H1 (cell line): Measurements from ENCODE around the gene CAMTA1. TPM values are rescaled to one million over a fixed set of nuclear protein-coding genes. Genes with fewer than 3 reads are reported as not detected.
A peak's percentile ranks its signal among the peaks of the same experiment; 100 is the strongest.

ENCODE experiments used
- CTCF ChIA-PET: fragments of 300-600 bp; sonication (Branson Sonifier 250); formaldehyde crosslinking; loops from one replicate; lab custom pipeline; 2021; ENCODE audit not compliant: partially characterized antibody; lab: Charles Lee
- POLR2A ChIA-PET: fragments of 300-600 bp; sonication (Branson Sonifier 250); formaldehyde crosslinking; loops from one replicate; lab custom pipeline; 2021; ENCODE audit warnings: inconsistent platforms; ENCODE audit not compliant: partially characterized antibody; lab: Charles Lee
- DNase-seq, 2 experiments: peaks; one replicate each; pipeline versions ENCODE4 v3.0.0 to v3.0.0-alpha.2; 2010 to 2022; ENCODE audit warnings: low spot score in 2 of 2, low read depth in 1 of 2, mixed read lengths in 1 of 2
- FAIRE-seq: peaks from 2 replicates; lab custom pipeline; 2011; peaks lifted over from hg19 to GRCh38; lab: Jason Lieb, UNC
- H2AFZ ChIP-seq: 2 replicates; pipeline ENCODE4 v1.8.1; 2012; ENCODE audit warnings: low read length, inconsistent platforms
- H2AK5ac ChIP-seq: 2 replicates; pipeline ENCODE4 v1.6.1; 2013; ENCODE audit warnings: low read depth, low read length
- H2BK120ac ChIP-seq: replicated peaks from 2 replicates; pipeline ENCODE3; 2013; ENCODE audit warnings: low read depth, low read length, inconsistent platforms
- H2BK12ac ChIP-seq: 2 replicates; pipeline ENCODE4 v1.6.1; 2013; ENCODE audit warnings: low read depth, low read length
- H2BK15ac ChIP-seq: 2 replicates; pipeline ENCODE4 v1.6.1; 2013; ENCODE audit warnings: low read length
- H2BK20ac ChIP-seq: 2 replicates; pipeline ENCODE4 v1.6.1; 2013; ENCODE audit warnings: low read length
- H2BK5ac ChIP-seq: 2 replicates; pipeline ENCODE4 v1.6.1; 2013; ENCODE audit warnings: low read depth, low read length
- H3K14ac ChIP-seq: 2 replicates; pipeline ENCODE4 v1.6.1; 2013; ENCODE audit warnings: inconsistent platforms; ENCODE audit not compliant: insufficient read length
- H3K18ac ChIP-seq: 2 replicates; pipeline ENCODE4 v1.6.1; 2013; ENCODE audit warnings: low read length; ENCODE audit errors: extremely low read depth
- H3K23ac ChIP-seq: 2 replicates; pipeline ENCODE4 v1.6.1; 2013; ENCODE audit warnings: inconsistent platforms; ENCODE audit not compliant: insufficient read length
- H3K23me2 ChIP-seq: 2 replicates; pipeline ENCODE4 v1.6.1; 2013; ENCODE audit warnings: low read depth, low read length
- H3K27ac ChIP-seq: 2 replicates; pipeline ENCODE4 v1.6.1; 2011; ENCODE audit warnings: low read depth, low read length, inconsistent platforms
- H3K27me3 ChIP-seq, 4 experiments: replicated peaks in 1 of 4; 1 replicate in 1 of 4; 2 replicates in 3 of 4; pipeline versions ENCODE4 v1.6.1 to v1.8.1; 2011 to 2013; ENCODE audit warnings: low read length in 3 of 4, mild to moderate bottlenecking in 3 of 4, inconsistent platforms in 2 of 4, mixed read lengths in 2 of 4, moderate library complexity in 1 of 4; ENCODE audit not compliant: control insufficient read depth in 3 of 4, insufficient read depth in 3 of 4; ENCODE audit errors: extremely low read depth in 1 of 4
- H3K36me3 ChIP-seq, 4 experiments: 2 replicates each; pipeline versions ENCODE4 v1.6.1 to v1.8.1; 2011 to 2013; ENCODE audit warnings: mild to moderate bottlenecking in 4 of 4, low read length in 3 of 4, moderate library complexity in 2 of 4, control low read depth in 1 of 4, inconsistent platforms in 1 of 4; ENCODE audit not compliant: insufficient read depth in 4 of 4, control insufficient read depth in 2 of 4
- H3K4ac ChIP-seq: replicated peaks from 2 replicates; pipeline ENCODE3; 2013; ENCODE audit warnings: low read length, low read depth, mixed read lengths, inconsistent platforms; ENCODE audit not compliant: insufficient read length
- H3K4me1 ChIP-seq, 4 experiments: replicated peaks in 1 of 4; 1 replicate in 1 of 4; 2 replicates in 3 of 4; pipeline versions ENCODE4 v1.6.1 to v1.8.1; 2011 to 2013; ENCODE audit warnings: low read length in 3 of 4, inconsistent platforms in 2 of 4, mixed read lengths in 1 of 4; ENCODE audit not compliant: insufficient read depth in 4 of 4, control insufficient read depth in 3 of 4
- H3K4me2 ChIP-seq, 2 experiments: 2 replicates each; pipeline versions ENCODE4 v1.6.1 to v1.8.1; 2011 to 2013; ENCODE audit warnings: low read depth in 2 of 2, low read length in 2 of 2, control low read depth in 1 of 2, inconsistent platforms in 1 of 2, mild to moderate bottlenecking in 1 of 2; ENCODE audit not compliant: insufficient read depth in 1 of 2
- H3K4me3 ChIP-seq, 4 experiments: fragments of 200-600, 300-600 bp in 1 of 4; sonication (generic), shearing (Covaris generic), sonication (Bioruptor Twin) in 1 of 4; 2 replicates each; pipeline versions ENCODE4 v1.5.1 to v1.8.1; 2011 to 2016; ENCODE audit warnings: low read length in 4 of 4, low read depth in 3 of 4, control low read depth in 2 of 4, inconsistent platforms in 2 of 4, mild to moderate bottlenecking in 2 of 4, mixed read lengths in 1 of 4, moderate library complexity in 1 of 4; ENCODE audit not compliant: insufficient read depth in 2 of 4; ENCODE audit errors: extremely low read depth in 1 of 4
- H3K56ac ChIP-seq: replicated peaks from 2 replicates; pipeline ENCODE3; 2013; ENCODE audit warnings: low read depth, mild to moderate bottlenecking, mixed read lengths, low read length, inconsistent platforms; ENCODE audit not compliant: insufficient read length
- H3K79me1 ChIP-seq: 2 replicates; pipeline ENCODE4 v1.6.1; 2013; ENCODE audit warnings: low read depth, low read length, control low read depth
- H3K79me2 ChIP-seq, 2 experiments: 2 replicates each; pipeline versions ENCODE4 v1.6.1 to v1.8.1; 2012 to 2013; ENCODE audit warnings: low read length in 2 of 2, mild to moderate bottlenecking in 2 of 2, inconsistent platforms in 1 of 2; ENCODE audit not compliant: insufficient read depth in 2 of 2, control insufficient read depth in 1 of 2
- H3K9ac ChIP-seq, 4 experiments: replicated peaks in 1 of 4; 1 replicate in 1 of 4; 2 replicates in 3 of 4; pipeline versions ENCODE4 v1.6.1 to v1.8.1; 2011 to 2013; ENCODE audit warnings: low read depth in 3 of 4, low read length in 3 of 4, control low read depth in 2 of 4, mild to moderate bottlenecking in 2 of 4, moderate library complexity in 2 of 4, inconsistent platforms in 1 of 4; ENCODE audit errors: extremely low read depth in 1 of 4
- H3K9me3 ChIP-seq, 2 experiments: 2 replicates each; pipeline versions ENCODE4 v1.6.1 to v1.8.1; 2012 to 2013; ENCODE audit warnings: mild to moderate bottlenecking in 2 of 2, moderate library complexity in 2 of 2, control low read depth in 1 of 2, inconsistent platforms in 1 of 2, low read depth in 1 of 2, low read length in 1 of 2, mixed read lengths in 1 of 2; ENCODE audit not compliant: insufficient read depth in 2 of 2
- H4K20me1 ChIP-seq, 2 experiments: replicated peaks in 1 of 2; 2 replicates each; pipeline versions ENCODE3 to v1.8.1; 2011 to 2013; ENCODE audit warnings: inconsistent platforms in 2 of 2, low read length in 2 of 2, mild to moderate bottlenecking in 1 of 2; ENCODE audit not compliant: insufficient read depth in 2 of 2, control insufficient read depth in 1 of 2
- H4K5ac ChIP-seq: 2 replicates; pipeline ENCODE4 v1.6.1; 2013; ENCODE audit warnings: low read length, low read depth, mixed read lengths, inconsistent platforms; ENCODE audit not compliant: insufficient read length
- H4K8ac ChIP-seq: 2 replicates; pipeline ENCODE4 v1.8.0; 2013; ENCODE audit warnings: mild to moderate bottlenecking, moderate library complexity, low read length, inconsistent platforms; ENCODE audit not compliant: insufficient read depth; ENCODE audit errors: extremely low read depth
- H4K91ac ChIP-seq: replicated peaks from 2 replicates; pipeline ENCODE3; 2013; ENCODE audit warnings: low read length, mixed read lengths, inconsistent platforms; ENCODE audit not compliant: insufficient read length
- ASH2L ChIP-seq: fragments of 200-600, 300-600 bp; sonication (generic); IDR thresholded peaks from one replicate; pipeline ENCODE4 v1.7.1; 2017; ENCODE audit warnings: low read length
- BRCA1 ChIP-seq: IDR thresholded peaks from 2 replicates; pipeline ENCODE4 v1.6.1; 2012; ENCODE audit warnings: low read depth, low read length, improper control_type of control experiment
- EZH2 ChIP-seq: fragments of 200-600 bp; sonication (generic); IDR thresholded peaks from 2 replicates; pipeline ENCODE4 v1.7.1; 2012; ENCODE audit warnings: low read depth, mild to moderate bottlenecking, moderate library complexity, low read length, inconsistent platforms; ENCODE audit not compliant: severe bottlenecking
- KDM4A ChIP-seq: IDR thresholded peaks from one replicate; pipeline ENCODE4 v1.7.1; 2012; ENCODE audit warnings: low read depth, mild to moderate bottlenecking, moderate library complexity, low read length, inconsistent platforms; ENCODE audit not compliant: severe bottlenecking
- POLR2AphosphoS5 ChIP-seq: IDR thresholded peaks from 2 replicates; pipeline ENCODE4 v1.6.1; 2011; ENCODE audit warnings: low read depth, low read length
- RAD21 ChIP-seq, 2 experiments: IDR thresholded peaks in 1 of 2; conservative IDR thresholded peaks in 1 of 2; 2 replicates each; pipeline ENCODE4 v1.6.1; 2011; ENCODE audit warnings: low read depth in 2 of 2, low read length in 2 of 2, improper control_type of control experiment in 1 of 2, inconsistent platforms in 1 of 2, mild to moderate bottlenecking in 1 of 2, moderate library complexity in 1 of 2
- SIN3A ChIP-seq, 2 experiments: IDR thresholded peaks in 1 of 2; conservative IDR thresholded peaks in 1 of 2; 2 replicates each; pipeline ENCODE4 v1.6.1; 2011 to 2012; ENCODE audit warnings: low read length in 2 of 2, improper control_type of control experiment in 1 of 2, low read depth in 1 of 2, mild to moderate bottlenecking in 1 of 2
- SP1 ChIP-seq: IDR thresholded peaks from 2 replicates; pipeline ENCODE4 v1.6.1; 2011; ENCODE audit warnings: low read depth, low read length
- SP2 ChIP-seq: IDR thresholded peaks from 2 replicates; pipeline ENCODE4 v1.6.1; 2012; ENCODE audit warnings: mild to moderate bottlenecking, low read length, inconsistent platforms
- SP4 ChIP-seq: IDR thresholded peaks from 2 replicates; pipeline ENCODE4 v1.6.1; 2012; ENCODE audit warnings: low read length, inconsistent platforms
- YY1 ChIP-seq: IDR thresholded peaks from 2 replicates; pipeline ENCODE4 v1.6.1; 2011; ENCODE audit warnings: low read depth, mild to moderate bottlenecking, low read length
- WGBS, 2 experiments: shearing (Covaris generic) in 1 of 2; methylation state at CpG; one replicate each; pipeline versions ENCODE4 v1.1.6 to v1.1.7; 2013 to 2015; ENCODE audit warnings: low lambda C conversion rate in 2 of 2, mixed read lengths in 2 of 2, inconsistent platforms in 1 of 2, low coverage in 1 of 2, missing lambda C conversion rate in 1 of 2; ENCODE audit not compliant: insufficient replicate concordance in 2 of 2, insufficient coverage in 1 of 2, insufficient read length in 1 of 2; ENCODE audit errors: extremely low coverage in 1 of 2, missing lambda C conversion rate in 1 of 2; 5-methylcytosine and 5-hydroxymethylcytosine counted together
- polyA plus RNA-seq, 7 experiments: library from polyadenylated mRNA; depleted of rRNA in 3 of 7; stranded (reverse) in 5 of 7; unstranded in 2 of 7; fragments of >200 nt in 5 of 7; fragments of 200-250 nt in 2 of 7; gene quantifications; 1 replicate in 5 of 7; 2 replicates in 1 of 7; 4 replicates in 1 of 7; pipeline versions ENCODE4 v1.2.1 to v1.2.3, GENCODE V29; 2011 to 2013; ENCODE audit warnings: missing spikeins in 2 of 7, mixed read lengths in 2 of 7
- total RNA-seq: library from RNA; stranded (reverse); fragmentation: NEBNext Ultra II Directional; extraction: Animal tissue kit (Norgen Biotek cat#: 25700); gene quantifications from 2 replicates; pipeline ENCODE4 v1.2.1, GENCODE V29; 2021

The CAMTA1 gene
- total and polyA plus RNA-seq, 2 of the 8 experiments (the other 6 are each of a cell fraction or from before 2014, with no cell fraction given): 65.0 to 119 TPM

- Histone ChIP-seq H3K9ac (no peak overlapping the region; a peak in 1 of 7 replicates), H4K91ac (no peak overlapping the region), H3K4ac (no peak overlapping the region), H3K27ac (no peak overlapping the region), H2BK20ac (no peak overlapping the region), H2BK5ac (peak overlapping the region; percentile 35; the same call in 1 of the 2 replicates), H4K20me1 (no peaks in the 10 kb centered on the region), H3K79me2 (no peaks in the 10 kb centered on the region), H3K56ac (peak overlapping the region; percentile 79), H3K9me3 (no peaks in the 10 kb centered on the region), H2BK12ac (no peak overlapping the region), H4K8ac (peak overlapping the region; percentile 69), H3K36me3 (no peaks in the 10 kb centered on the region; a peak in 1 of 8 replicates), H4K5ac (peak overlapping the region; percentile 54), H2BK120ac (no peak overlapping the region), H3K23me2 (peaks cover 10% of the 10 kb centered on the region; the same call in 1 of the 2 replicates), H3K4me1 (peaks cover 0 to 24% (median 11%) of the 10 kb centered on the region in 4 experiments; a peak in 6 of 7 replicates), H2AFZ (no peak overlapping the region), H3K4me3 (peak overlapping the region; percentile 39 to 65 (median 49)), H3K27me3 (no peaks in the 10 kb centered on the region; a peak in 1 of 7 replicates), H3K23ac (no peak overlapping the region), H3K18ac (peak overlapping the region; percentile 48; the same call in 1 of the 2 replicates), H3K14ac (no peak overlapping the region), H2BK15ac (no peak overlapping the region), H3K79me1 (no peaks in the 10 kb centered on the region), H2AK5ac (no peak overlapping the region), H3K4me2 (peak overlapping the region; percentile 86 to 89)
- POLR2A ChIA-PET: interaction anchor here (0.8 to 0.9 kb wide), 2 partner anchors 178 to 269 kb away, joined by 3 to 4 read pairs; partner anchors contain the start of gene CAMTA1
- CTCF ChIA-PET: interaction anchor here (0.7 to 1.7 kb wide), 10 partner anchors 9 to 165 kb away, joined by 3 to 8 read pairs (median 3); no protein-coding TSS in a partner anchor
- FAIRE-seq: peak; percentile 74
- WGBS, 2 experiments: 4% methylated on average over 30 of the region's 41 CpGs; no CpG with 5 or more reads in 1 of the 2 experiments
- DNase-seq: peak; percentile 96 to 99
- TF ChIP-seq SP4 (peak; percentile 70), SP2 (no peak), SP1 (peak; percentile 30; the same call in 1 of the 2 replicates), POLR2AphosphoS5 (no peak), YY1 (peak; percentile 54; the same call in 1 of the 2 replicates), EZH2 (no peak), ASH2L (peak; percentile 40), KDM4A (peak; percentile 16), BRCA1 (no peak), RAD21 (IDR thresholded peaks at IDR 0.05 in 1 of 2, conservative IDR thresholded peaks at IDR 0.05 in 1 of 2; ENCODE audit: low read depth in 2 of 2, low read length in 2 of 2) (peak; percentile 11 to 20; a peak in 2 of 4 replicates), SIN3A (conservative IDR thresholded peaks at IDR 0.05 in 1 of 2, IDR thresholded peaks at IDR 0.05 in 1 of 2; ENCODE audit: low read depth in 1 of 2, low read length in 2 of 2) (0 out of 4 replicates have a peak, but pooled peaks of 1 of the 2 experiments have one; percentile 32)
These were observed 178.0 kb downstream of the CAMTA1 start for GRCh38 chr1:6962996-6963911.
